Vagina (tissue), 2 donors: ENCODE data around the gene PRKAG2.

Source experiments
- POLR2A ChIP-seq, 2 donors: fragments of 450-650 bp; IDR thresholded peaks; one replicate each; pipeline ENCODE4 v1.6.1; 2017; ENCODE audit warnings: antibody characterized with exemption in 2 of 2, mild to moderate bottlenecking in 2 of 2, moderate library complexity in 2 of 2
- POLR2AphosphoS5 ChIP-seq, 2 donors: sonication (generic); formaldehyde crosslinking; IDR thresholded peaks; one replicate each; pipeline ENCODE4 v1.9.0; 2017; ENCODE audit warnings: antibody characterized with exemption in 2 of 2, mild to moderate bottlenecking in 2 of 2, low read depth in 1 of 2; ENCODE audit not compliant: insufficient read depth in 1 of 2
- TF ChIP-seq, protein P1 (sequence below), 3 experiments: fragments of 450-650 bp in 2 of 3; fragments of 200-600 bp in 1 of 3; sonication (generic) in 1 of 3; IDR thresholded peaks; one replicate each; pipeline ENCODE4 v1.5.1; 2017 to 2019; ENCODE audit warnings: antibody characterized with exemption in 3 of 3, mild to moderate bottlenecking in 2 of 3, moderate library complexity in 2 of 3

DNA sequence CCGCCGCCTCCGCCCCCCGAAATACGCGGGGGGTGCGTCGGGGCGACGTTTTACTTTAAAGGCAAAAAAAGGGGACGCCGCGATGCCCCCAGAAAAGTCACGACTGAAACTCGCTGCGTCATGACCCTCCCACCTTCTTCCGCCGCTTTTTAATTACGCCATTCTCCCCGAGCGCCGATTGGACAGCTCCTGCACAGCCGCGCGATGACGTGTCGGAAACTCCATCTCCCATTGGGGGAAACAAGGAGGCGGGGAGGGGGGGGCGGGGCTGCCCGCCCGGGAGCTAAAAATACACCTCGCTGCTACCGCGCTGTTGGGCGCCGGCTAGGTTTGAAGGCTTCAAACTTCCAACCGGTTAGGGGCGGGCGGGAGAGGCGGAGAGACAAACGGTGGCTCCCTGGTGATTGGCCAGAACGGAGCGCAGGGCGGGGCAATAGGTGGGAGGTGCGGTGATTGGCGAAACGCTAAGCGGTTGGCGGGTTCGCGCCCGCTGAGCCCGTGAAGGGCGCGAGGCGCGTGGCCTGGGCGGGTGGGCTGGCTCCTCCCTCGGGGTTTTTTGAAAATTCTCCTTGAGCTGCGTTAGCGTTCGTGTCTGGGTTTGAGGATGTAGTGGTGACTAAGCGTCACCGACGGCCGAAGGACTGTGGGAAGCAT is 357.0 kb downstream of the PRKAG2 start, which contains the start of gene RHEB:
- TF ChIP-seq, protein P1, sequence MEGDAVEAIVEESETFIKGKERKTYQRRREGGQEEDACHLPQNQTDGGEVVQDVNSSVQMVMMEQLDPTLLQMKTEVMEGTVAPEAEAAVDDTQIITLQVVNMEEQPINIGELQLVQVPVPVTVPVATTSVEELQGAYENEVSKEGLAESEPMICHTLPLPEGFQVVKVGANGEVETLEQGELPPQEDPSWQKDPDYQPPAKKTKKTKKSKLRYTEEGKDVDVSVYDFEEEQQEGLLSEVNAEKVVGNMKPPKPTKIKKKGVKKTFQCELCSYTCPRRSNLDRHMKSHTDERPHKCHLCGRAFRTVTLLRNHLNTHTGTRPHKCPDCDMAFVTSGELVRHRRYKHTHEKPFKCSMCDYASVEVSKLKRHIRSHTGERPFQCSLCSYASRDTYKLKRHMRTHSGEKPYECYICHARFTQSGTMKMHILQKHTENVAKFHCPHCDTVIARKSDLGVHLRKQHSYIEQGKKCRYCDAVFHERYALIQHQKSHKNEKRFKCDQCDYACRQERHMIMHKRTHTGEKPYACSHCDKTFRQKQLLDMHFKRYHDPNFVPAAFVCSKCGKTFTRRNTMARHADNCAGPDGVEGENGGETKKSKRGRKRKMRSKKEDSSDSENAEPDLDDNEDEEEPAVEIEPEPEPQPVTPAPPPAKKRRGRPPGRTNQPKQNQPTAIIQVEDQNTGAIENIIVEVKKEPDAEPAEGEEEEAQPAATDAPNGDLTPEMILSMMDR (IDR thresholded peaks at IDR 0.05) = no peak
- TF ChIP-seq POLR2A (IDR thresholded peaks at IDR 0.05) = peak in 1 of 2 donors; percentile 26
- peak; percentile 78 to 87 for TF ChIP-seq POLR2AphosphoS5 (IDR thresholded peaks at IDR 0.05; ENCODE audit: insufficient read depth in 1 of 2, low read depth in 1 of 2)
